ENCODE measurements around the gene DYRK2. TPM values are rescaled to one million over a fixed set of nuclear protein-coding genes. Genes with fewer than 3 reads are reported as not detected.

The DYRK2 gene
- total RNA-seq, 4 donors from 2014 or later: 68.5 to 89.1 (median 80.6) TPM

DNA sequence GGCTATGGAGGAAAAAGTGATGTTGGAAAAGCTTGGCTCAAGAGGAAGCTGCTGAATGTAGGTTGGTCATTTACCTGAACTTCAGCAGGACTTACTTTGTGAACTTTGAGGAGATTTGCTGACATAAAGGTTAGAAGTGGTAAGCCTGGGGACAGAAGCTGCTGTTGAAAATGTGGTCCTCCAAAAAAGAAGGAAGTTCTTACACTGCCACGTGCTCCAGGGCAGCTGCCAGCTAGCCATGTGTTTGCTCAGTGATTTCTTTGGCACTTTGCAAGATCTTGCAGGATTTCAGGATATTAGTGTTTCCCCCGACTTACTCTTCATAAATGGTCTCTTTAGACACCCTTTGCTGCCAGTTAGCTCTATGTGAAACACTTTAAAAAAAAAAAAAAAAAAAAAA is 14.8 kb upstream of the DYRK2 start:
- DNase-seq: peak in 2 of 3 donors; percentile 57 to 65
- Histone ChIP-seq H3K36me3 (no peaks in the 10 kb centered on the region), H3K4me3 (no peak overlapping the region)

DNA sequence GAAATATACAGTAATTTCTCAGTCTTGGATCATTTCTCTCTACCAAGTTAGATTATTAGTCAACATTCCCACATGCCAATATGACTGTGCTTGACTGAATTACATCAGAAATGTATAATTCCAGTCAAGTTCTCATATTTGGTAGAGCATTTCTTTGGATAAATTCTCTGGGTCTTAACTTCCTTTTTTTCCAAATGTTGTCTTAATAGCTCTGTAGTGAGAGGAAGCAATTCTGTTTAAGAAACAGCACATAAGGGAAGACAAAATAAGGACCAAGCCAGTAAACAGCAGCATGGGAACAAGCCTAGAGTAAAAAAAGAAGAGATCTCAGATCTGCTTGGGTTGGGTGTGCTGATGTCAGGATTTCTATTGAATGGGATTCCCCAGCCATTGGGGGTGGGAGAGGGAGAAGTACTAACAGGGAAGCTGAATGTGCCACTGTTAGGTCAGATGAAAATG is 14.2 kb upstream of the DYRK2 start:
- H3K9me3 ChIP-seq: no peaks in the 10 kb centered on the region
- no peak for DNase-seq
- no peaks in the 10 kb centered on the region for H3K27me3 ChIP-seq
- H3K4me1 ChIP-seq: peaks cover 0 to 12% (median 0%) of the 10 kb centered on the region in 4 donors
- no peak for TF ChIP-seq POLR2A (IDR thresholded peaks at IDR 0.05)
- H3K27ac ChIP-seq: peak overlapping the region in 1 of 4 donors; percentile 2
- no peak overlapping the region for H3K4me3 ChIP-seq
- H3K36me3 ChIP-seq: no peaks in the 10 kb centered on the region

More for the DNA sequence above, 14.8 kb upstream of the DYRK2 start:
- peaks cover 0 to 12% (median 0%) of the 10 kb centered on the region in 4 donors for H3K4me1 ChIP-seq
- TF ChIP-seq, protein P1, sequence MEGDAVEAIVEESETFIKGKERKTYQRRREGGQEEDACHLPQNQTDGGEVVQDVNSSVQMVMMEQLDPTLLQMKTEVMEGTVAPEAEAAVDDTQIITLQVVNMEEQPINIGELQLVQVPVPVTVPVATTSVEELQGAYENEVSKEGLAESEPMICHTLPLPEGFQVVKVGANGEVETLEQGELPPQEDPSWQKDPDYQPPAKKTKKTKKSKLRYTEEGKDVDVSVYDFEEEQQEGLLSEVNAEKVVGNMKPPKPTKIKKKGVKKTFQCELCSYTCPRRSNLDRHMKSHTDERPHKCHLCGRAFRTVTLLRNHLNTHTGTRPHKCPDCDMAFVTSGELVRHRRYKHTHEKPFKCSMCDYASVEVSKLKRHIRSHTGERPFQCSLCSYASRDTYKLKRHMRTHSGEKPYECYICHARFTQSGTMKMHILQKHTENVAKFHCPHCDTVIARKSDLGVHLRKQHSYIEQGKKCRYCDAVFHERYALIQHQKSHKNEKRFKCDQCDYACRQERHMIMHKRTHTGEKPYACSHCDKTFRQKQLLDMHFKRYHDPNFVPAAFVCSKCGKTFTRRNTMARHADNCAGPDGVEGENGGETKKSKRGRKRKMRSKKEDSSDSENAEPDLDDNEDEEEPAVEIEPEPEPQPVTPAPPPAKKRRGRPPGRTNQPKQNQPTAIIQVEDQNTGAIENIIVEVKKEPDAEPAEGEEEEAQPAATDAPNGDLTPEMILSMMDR (IDR thresholded peaks at IDR 0.05): no peak
- no peak for TF ChIP-seq POLR2A (IDR thresholded peaks at IDR 0.05)
- no peaks in the 10 kb centered on the region for H3K27me3 ChIP-seq
- peak overlapping the region in 1 of 4 donors; percentile 48 for H3K27ac ChIP-seq
- no peaks in the 10 kb centered on the region for H3K9me3 ChIP-seq

DNA sequence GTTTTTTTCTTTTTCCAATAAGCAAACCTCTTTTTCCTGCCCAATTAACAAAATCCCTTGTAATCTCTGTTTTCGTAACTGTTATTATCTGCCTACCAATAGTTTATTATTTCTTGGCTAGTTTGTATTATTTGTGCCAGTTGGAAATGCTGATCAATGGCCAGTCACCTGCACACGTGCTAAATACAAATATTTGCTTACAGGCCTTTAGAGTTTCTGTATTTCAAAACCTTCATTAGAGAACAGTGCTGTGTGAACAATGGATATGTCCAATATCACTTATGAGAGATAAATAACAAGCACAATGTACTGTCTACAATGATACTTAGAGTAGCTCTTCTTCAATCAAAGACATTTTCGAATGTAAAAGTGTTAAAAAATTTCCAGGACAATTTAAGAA is 10.8 kb upstream of the DYRK2 start:
- Histone ChIP-seq H3K4me1 (peaks cover 0 to 3% (median 0%) of the 10 kb centered on the region in 4 donors), H3K4me3 (no peak overlapping the region), H3K27me3 (no peaks in the 10 kb centered on the region), H3K9me3 (no peaks in the 10 kb centered on the region), H3K27ac (no peak overlapping the region), H3K36me3 (no peaks in the 10 kb centered on the region)
- DNase-seq: no peak
- no peak for TF ChIP-seq POLR2A (IDR thresholded peaks at IDR 0.05)
- TF ChIP-seq, protein P1 (IDR thresholded peaks at IDR 0.05): no peak

DNA sequence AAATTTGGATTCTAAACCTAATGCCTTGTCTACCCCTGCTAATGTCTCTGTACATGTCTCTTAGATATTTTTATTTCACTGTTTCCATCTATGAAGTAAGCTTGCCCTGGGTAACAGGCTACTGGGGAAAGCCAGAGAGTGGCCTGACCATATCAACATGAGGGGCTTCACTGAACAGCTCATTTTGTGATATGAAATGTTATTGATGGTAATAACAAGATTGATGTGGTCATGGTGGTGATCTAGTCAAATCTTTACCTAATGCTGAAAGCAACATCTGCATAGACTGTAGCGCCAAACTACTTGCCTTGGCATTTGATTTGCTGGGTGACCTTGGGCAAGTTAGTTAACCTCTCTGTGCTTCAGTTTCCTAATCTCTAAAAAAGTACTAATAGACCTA is 9.9 kb upstream of the DYRK2 start:
- Histone ChIP-seq H3K9me3 (no peaks in the 10 kb centered on the region), H3K4me1 (peaks cover 0 to under 1% (median 0%) of the 10 kb centered on the region in 4 donors), H3K4me3 (no peak overlapping the region), H3K27ac (no peak overlapping the region), H3K27me3 (no peaks in the 10 kb centered on the region), H3K36me3 (no peaks in the 10 kb centered on the region)
- no peak for DNase-seq
- no peak for TF ChIP-seq POLR2A (IDR thresholded peaks at IDR 0.05)
- TF ChIP-seq, protein P1 (IDR thresholded peaks at IDR 0.05): no peak

DNA sequence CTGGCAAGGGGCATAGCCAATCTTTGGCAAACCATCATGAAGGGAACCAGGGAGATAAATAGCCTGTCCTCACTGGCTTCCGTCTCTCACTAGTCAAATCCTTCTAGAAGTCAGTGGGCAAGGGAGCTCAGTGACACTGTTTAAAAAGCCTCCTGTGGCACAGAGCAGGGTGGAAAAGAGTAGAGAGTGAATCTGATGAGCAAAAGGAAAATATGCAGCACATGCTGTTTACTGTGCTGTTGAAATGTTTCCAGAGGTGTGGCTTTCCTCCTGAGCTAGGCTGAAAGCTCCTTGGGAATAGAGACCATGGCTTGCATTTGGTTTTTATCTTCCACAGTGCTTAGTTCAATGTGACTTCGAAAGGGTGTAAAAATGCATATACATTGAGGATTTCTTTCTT is 7.7 kb upstream of the DYRK2 start:
- Histone ChIP-seq H3K27ac (no peak overlapping the region), H3K36me3 (no peaks in the 10 kb centered on the region), H3K4me1 (no peaks in the 10 kb centered on the region), H3K4me3 (no peak overlapping the region), H3K27me3 (no peaks in the 10 kb centered on the region), H3K9me3 (no peaks in the 10 kb centered on the region)
- TF ChIP-seq, protein P1 (IDR thresholded peaks at IDR 0.05): no peak
- no peak for TF ChIP-seq POLR2A (IDR thresholded peaks at IDR 0.05)
- no peak for DNase-seq

DNA sequence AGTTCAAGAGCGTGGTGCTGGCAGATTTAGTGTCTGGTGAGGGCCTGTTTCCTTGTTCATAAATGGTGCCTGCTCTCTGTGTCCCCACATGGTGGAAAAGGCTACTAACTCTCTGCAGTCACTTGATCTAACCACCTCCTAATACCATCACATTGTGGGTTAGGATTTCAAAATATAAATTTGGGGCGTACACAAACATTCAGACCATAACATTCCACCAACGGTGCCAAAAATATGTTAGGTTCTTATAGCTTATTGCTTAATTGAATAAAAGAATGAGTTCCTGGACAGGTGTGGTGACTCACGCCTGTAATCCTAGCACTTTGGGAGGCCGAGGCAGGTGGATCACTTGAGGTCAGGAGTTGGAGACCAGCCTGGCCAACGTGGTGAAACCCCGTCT is 3.4 kb upstream of the DYRK2 start:
- H3K27ac ChIP-seq: no peak overlapping the region
- no peaks in the 10 kb centered on the region for H3K27me3 ChIP-seq
- no peaks in the 10 kb centered on the region for H3K36me3 ChIP-seq
- H3K4me3 ChIP-seq: no peak overlapping the region
- no peak for TF ChIP-seq POLR2A (IDR thresholded peaks at IDR 0.05)
- TF ChIP-seq, protein P1 (IDR thresholded peaks at IDR 0.05): no peak
- H3K4me1 ChIP-seq: no peaks in the 10 kb centered on the region
- no peaks in the 10 kb centered on the region for H3K9me3 ChIP-seq
- no peak for DNase-seq
